Suppressor macrophage treated with lipopolysaccharide for 1 hour (primary cell): ENCODE results near the gene FAM217A.
"Not testable (repeated sequence)": the region's sequence is repeated elsewhere in the genome, so short reads cannot be mapped to it uniquely, and the experiment has no call there.

ENCODE experiments used
- DNase-seq, 3 donors: peaks; one replicate each; pipeline ENCODE4 v3.0.0-alpha.2; 2020 to 2022

FAM217A gene, protein sequence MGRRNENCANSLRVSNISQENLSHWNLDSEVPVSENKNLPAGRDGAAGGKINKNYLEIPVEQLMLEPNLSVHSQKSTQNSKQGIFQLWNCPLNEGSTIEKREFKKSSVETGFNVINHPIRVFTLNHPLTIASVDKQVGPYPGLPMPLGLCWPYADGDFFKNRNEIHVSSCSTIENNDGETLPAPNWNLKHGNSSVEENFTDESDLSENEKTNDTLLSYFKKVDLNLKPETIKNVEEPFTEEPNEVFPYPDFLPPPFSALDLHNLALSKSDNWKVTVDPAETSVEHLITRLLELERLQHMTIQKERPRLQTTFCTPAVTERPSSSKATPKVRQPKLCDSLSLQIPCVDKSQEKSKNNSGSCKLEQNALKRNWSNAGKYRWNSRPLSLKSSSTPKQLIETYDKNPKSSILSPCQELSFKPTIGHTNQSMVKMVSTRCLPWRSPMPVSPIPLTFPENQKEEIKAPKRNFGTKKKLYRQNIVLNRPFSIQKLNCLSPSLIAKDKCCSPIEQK

DNA sequence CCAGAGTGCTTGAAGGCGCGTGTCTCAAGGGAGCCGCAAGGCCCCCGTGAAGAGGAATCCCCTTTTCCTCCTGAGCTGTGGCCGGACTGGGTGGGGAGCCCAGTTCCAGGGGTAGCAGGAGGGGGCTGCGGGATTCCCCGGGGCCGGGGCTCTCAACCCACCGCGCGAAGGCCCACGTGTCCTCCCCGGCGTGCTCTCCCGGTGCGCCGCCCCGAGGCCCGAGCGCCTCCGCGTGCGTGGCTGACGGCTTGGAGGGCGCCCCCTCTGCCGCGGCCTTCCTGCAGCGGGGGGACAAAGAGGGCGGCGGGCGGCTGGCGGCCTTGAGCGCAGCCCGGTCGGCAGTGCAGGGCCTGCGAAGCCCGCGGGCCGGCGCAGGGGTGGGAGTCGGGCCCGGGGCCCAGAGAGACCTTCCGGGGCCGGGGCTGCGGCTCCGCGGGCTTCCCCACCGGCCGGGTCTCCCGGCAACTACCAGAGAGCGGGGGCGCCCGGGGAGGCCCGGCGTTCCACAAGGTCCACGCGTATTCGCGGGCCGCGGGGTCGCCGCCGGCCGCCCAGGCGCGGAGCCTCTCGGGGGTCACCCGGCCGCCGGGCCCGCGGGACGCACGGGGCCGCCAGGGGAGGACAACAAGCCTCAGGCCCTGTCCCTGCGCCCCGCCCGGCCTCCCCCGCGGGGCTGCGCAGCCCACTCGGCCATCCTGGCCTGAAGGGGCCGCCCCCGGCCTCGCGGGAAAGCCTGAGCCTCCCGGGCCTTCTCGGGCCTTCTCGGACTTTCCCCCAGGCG, at the start of gene FAM217A:
TSS of gene FAM217A (minus strand) at position 447 of the 781 bp plus-strand sequence. CDS start 1,723 bp downstream, outside the sequence.
- no peak for DNase-seq

DNA sequence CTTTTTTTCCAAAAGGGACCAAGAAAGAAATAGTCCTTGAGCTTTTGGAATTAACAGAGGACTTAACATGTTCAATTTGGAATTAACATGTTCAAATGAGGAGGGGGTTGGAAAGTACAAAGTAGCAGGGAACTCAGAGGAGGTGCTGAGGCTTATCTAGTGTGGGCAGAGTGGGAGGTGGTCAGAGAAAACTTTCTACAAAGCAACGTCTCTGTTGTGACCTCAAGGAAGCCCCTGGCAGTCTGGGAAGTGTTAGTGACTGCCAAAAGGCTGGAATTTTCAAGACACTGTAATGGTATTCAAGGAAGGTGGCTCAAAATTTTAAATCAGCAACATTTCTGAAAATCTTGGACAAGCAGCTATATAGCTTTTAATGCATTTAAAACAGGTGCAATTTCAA, 49.1 kb upstream of the FAM217A start:
- DNase-seq, result no peak

DNA sequence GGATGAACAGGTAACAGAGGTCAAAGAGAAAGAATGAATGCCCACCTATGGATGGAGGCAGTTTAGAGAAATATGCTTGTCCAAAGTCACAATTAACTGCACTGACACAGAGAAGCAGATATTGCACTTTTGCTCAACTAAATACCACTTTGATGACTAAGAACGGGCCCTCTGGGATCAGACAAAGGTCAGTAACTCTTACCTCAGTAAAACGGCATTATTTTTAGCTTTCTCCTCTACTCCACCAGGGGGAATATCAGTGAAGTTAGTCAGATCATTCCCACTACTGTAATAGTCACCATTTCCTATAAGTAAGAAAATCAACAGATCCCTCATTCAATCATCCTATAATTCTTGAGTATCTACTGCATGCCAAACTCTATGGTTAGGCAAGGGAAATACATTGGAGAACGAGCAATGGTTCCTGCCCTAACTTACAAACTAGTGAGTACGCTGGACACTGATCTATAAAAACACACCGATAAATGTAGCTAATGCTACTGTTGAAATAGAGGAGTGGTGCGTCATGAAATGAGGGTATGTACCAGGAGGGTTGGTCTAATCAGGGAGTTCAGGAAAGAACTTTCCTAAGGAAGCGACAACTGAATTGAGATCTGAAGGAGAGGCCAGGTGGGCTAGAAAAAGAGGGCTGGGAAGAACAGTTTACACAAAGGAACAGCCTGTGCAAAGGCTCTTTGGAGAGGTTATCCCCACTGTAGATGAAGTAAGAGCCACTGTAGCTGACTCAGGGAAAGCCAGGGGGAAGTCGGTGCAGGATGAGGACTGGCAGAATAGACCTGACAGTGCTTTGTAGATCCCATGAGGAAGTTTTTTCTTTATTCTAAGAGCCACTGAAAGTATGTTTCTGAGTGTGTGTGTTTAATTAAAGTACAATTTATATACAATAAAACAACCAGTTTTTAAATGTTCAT, 47.3 kb upstream of the FAM217A start:
- peak; percentile 18 to 35 (median 29) for DNase-seq

DNA sequence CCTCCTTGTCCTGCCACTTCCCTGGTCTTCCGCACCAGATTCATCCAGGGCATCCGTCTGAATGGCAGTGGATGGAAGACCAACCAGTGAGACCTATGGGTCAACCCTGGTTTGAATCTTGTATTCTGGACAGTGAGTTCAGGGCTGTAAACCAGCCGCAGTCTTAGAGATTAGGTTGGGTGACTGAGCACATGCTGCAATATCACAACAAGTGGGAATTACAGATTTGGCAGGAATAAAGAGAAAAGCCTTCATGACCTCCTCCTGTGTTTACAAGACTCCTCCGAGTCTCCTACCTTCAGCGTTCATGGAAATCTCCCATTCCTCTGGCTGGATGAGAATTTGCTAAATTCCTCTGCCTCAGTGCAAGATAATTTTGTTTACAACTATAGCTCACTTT, 46.6 kb upstream of the FAM217A start:
- DNase-seq, result no peak

DNA sequence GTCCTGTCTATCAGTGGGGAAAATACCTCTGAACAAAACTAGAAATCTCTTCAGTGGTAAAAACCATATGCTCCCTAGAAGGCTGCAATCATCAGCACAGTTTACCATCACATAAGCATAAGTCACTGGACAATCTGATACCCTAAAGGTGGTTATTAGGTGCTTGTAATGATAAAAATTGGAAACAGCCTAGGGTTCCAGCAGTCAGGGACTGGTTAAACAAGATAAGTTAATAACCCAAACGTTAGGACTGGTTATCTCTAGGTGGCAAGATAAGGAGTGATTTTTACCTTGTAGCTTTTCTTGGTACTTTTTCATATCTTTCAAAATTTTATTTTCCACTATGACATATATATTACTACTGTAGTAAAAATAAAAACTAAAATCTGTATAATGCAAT, 45.4 kb upstream of the FAM217A start:
- DNase-seq, result no peak

DNA sequence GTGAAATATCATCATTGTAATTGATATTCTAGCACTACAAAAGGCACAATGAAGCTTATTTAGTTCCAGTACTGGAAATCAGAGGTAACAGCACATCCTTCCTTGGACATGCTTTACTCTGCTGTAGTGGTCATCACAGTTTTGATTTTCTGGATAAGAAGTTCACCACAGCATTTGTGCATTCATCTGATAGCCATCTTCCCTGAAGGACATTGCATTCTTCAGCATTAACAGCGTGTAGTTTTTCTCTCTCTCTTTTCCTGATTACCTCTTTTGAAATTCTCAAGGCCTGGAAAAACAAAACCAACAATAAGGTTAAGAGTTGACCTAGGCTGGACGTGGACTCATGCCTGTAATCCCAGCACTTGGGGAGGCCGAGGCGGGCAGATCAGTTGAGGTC, 36.8 kb upstream of the FAM217A start:
- no peak for DNase-seq

DNA sequence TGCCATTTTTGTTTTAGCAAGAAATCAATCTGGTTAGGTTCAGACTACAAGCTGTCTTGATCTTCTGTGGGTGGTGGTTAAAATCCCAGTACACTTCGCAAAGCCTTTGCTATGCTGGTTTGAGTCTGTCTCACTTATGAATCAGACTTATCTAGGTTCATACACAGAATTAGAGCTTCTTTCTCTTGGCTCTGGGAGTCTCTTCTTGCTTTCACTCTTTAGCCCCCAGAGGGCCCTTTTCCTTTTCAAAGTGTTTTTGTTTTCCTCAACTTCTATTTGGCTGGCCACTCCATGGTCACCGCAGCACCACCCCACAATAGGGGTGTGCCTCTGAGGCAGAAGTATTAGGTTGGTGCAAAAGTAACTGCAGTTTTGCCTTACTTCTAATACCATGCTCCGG, 35.2 kb upstream of the FAM217A start:
- no peak for DNase-seq

DNA sequence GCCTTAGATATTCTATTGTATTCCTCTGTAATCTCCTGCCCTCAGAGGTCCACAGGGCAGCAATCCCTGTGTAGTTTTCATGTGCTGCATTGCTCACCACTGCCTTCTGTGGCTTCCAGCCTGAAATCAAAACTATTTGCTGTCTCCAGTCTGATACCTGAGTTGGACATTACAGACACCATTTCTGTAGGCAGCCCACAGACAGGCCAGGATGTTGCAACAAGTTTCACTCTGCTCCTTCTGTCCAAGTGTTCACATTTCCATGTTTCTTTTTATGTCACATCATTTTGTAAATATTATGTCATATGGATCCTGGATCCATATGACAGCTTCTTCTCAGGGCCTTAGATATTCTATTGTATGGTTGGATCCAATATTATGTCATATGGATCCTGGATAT, 34.7 kb upstream of the FAM217A start:
- no peak for DNase-seq

DNA sequence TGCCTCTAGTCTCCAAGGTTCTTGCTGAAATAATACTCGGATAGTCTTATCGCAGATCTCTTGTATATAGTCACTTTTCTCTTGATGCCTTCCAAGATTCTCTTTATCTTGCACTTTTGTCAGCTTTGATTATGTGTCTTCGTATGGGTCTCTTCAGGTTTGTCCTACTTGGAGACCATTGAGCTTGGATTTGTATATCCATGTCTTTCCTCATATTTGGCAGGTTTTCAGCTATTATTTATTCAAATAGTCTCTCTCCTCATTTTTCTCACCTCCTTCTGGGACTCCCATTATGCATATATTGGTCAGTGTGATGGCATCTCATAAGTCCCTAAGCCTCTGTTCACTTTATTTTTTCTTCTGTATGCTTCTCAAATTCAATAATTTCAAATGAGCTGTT, 33.4 kb upstream of the FAM217A start:
- no peak for DNase-seq

DNA sequence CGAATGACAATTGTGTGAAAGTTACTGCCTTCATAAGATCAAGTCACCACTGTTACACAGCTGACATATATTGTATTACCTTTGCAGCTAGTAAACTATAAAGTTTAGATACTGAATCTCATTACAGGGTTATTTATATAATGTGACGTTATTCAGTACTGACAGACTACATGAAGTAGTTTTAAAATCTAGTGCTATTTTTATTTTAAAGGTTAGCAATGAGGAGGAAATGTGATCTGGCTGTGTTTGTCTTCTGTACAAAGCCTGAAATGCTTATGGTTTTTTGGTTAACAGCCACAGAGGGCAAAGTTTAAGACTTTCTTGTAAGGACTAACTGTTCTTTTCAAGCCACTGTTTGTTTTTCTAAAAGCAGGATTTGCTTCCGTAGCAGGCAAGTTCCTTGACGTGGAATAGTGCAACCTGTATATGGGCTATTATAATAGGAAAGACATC, 30.5 kb upstream of the FAM217A start:
- DNase-seq, result not testable (repeated sequence)

DNA sequence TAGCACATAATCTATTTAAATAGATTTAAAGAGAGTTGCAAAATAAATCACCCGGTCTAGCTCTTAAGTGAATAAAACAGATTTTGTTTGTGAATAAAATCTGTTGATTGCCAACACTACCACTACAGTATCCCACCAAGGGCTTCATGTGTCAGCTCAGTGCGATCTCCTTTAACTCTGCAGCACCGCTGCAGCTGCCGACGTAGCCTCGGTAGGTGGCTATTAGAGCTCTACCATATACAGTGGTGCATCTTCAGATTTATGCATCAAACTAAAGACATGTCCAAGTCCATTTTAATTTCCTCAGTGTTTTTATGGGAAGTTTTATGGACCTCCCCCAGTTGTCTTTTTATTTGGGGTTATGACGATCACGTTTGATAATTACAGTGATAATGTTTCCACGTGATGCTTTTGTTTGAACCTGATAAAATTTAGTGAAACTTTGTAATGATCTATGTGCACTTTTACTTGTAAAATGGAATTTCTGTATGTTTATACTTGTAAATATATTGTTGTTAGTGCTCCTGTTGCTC, 29.7 kb upstream of the FAM217A start:
- no peak for DNase-seq

DNA sequence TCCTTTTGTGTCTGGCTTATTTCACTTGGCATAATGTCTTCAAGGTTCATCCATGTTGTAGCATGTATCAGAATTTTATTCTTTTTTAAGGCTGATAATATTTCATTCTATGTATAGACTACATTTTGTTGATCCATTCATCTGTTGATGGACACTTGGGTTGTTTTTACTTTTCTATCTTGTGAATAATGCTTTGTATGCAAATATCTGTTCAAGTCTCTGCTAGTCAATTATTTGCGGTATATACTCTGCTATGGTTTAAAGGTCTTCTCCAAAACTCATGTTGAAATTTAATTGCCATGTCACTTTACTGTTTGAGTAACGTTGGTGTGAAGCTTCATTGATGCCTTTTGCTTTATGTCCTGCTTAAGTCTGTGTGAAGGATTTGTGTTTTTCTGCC, 28.9 kb upstream of the FAM217A start:
- DNase-seq, result no peak

DNA sequence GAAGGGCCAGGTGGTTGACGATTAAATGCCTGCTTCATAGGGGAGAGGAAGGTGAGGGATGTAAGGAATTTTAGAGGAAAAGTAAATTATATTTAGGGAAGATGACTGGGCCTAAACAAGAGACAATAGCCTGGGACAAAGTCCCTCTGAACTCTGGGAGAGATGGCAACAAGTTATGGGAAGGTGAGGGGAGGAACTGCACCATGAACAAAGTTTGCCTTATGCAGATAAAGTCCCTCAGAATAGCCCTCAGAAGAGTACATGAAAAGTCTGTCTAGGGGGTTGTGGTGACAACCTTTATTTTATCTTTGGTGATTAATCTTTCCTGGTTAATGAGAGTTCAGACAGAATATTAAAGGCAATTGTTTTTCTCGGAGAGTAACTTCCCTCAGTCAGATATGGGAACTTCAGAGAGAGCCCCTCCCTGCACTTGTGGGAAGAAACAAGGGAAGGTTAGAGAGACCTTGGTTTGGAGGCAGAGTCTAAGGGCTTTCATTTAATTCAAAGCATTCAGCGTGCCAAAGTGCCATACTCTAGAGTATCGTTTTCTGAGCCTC, 27.1 kb upstream of the FAM217A start:
- no peak for DNase-seq

DNA sequence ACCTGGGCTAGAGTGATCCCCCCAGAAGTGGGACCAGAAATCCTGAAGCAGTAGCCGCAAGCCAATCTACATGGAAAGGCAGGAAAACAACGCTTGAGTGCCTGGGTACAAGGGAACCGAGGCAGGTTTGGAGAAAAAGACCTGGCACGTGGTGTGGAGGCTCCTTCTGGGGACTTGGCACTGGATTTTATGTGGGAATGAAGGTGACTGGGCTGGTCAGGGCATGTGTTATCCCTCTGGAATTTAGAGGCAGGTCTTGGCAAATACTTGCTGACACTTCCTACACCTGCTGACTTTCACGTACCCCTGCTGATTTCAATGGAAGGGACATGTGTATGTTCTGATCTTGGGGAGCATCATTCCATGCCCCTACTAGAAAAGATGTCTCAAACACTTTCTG, 25.0 kb upstream of the FAM217A start:
- DNase-seq, result no peak

DNA sequence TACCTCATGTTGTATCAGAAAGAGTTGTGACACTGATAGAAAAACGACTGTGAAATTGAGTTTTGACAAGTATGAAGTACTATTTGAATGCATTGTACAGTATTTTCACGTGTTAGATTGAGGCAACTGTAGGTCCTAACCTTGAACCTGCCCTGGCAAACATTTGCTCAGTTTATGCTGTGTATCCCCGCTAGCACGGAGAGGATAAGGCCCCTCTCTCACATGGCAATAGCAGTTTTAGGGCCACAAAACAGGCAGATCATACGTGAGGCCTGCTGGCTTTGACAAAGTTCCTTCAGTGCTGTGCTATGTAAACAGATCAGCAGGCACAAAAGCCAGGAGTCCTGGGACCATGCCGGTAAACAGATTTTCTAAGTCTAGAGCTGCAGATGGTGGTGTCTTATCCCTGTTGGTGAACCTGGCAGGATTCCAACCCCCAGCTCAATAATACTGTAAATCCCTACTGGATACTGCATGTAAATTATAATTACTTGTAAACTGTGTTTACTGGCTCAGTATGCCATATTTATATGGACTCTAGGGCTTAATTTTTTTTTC, 23.8 kb upstream of the FAM217A start:
- no peak for DNase-seq

DNA sequence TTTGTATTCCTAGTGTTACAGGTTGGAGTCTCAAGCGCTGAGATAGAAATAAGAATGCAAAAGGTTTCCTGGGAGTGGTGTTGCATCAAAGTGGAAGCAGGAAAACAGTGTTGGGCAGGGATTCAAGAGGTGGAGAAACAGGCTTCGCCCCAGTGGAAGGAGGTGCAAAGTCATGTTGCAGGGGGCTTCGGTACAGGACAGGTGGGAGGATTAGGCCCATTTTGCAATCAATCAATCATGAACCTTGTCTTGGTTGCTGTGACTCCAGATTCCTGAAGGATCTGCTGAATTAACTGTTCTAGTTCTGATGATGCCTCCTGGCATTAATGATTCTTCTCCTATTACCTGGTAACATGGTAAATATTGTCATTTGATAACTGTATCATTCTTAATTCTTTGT, 22.4 kb upstream of the FAM217A start:
- DNase-seq, result no peak

DNA sequence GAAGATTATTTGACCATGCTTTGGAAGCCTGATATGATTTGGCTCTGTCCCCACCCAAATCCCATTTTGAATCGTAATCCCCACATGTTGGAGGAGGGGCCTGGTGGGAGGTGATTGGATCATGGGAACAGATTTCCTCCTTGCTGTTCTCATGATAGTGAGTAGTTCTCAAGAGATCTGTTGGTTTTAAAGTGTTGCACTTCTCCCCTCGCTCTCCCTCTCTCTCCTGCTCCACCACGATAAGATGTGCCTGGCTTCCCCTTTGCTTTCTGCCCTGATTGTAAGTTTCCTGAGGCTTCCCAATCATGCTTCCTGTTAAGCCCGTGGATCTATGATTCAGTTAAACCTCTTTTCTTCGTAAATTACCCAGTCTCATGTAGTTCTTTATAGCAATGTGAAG, 21.7 kb upstream of the FAM217A start:
- no peak for DNase-seq

DNA sequence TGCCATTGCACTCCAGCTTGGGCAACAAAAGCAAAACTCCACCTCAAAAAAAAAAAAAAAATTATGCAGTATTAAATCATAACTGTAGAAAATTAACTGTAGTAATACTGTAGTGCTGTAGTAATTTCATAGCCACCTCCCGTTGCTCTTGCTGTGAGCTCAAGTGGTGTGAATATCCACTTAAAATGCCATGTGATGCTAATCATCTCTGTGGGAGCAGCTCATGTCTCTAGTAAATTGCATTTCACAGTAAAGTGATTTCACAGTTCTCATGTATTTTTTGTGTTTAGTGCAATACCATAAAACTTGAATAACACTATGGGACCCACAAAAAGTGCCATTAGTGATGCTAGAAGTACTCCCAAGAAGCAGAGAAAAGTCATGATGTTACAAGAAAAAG, 14.4 kb upstream of the FAM217A start:
- no peak for DNase-seq

DNA sequence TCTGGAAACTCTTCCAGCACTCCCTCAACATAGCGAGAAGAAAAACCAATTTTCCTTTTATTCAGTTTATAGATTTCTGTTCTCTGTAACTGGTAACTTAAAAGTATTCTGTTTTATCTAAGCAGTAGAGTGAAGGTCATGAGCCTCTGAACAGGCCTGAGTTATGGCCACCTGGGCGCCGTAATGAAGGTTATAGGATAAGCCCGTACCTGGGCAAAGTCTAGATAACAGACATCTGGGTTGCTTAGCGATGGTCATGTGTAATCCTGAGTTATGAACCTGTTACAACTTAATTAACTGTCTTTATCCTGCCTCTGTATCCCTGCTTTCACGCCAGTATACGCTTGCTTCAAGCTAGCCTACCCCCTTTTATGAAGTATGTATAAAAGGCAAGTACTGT, 13.0 kb upstream of the FAM217A start:
- no peak for DNase-seq

DNA sequence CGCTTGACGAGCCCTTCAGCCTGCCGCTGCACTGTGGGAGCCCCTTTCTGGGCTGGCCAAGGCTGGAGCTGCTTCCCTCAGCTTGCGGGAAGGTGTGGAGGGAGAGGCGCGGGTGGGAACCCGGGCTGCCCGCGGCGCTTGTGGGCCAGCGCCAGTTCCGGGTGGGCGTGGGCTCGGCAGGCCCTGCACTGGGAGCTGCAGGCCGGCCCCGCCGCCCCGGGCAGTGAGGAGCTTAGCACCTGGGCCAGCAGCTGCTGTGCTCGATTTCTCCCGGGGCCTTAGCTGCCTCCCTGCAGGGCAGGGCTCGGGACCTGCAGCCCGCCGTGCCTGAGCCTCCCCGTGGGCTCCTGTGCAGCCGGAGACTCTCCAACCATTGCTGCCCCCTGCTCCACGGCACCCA, 11.1 kb upstream of the FAM217A start:
- DNase-seq, result not testable (repeated sequence)

DNA sequence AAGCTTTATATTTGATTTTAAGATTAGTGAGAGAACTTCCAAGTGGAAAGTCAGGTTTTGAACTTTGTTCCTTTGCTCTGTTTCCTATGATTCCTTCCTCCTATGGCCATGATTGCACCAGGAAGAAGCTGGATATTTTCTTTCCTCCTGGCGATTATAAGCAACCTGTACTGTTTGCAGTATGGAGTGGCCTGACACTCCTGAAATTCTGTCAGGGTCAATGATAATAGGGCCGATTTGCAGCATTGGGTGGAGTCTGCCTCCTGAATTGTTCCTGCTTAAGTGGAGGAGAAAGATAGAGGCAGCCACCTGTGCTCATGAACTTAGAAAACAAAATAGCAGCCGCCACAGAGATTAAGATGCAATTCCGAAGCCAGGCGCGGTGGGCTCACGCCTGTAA, 9.8 kb upstream of the FAM217A start:
- no peak for DNase-seq

DNA sequence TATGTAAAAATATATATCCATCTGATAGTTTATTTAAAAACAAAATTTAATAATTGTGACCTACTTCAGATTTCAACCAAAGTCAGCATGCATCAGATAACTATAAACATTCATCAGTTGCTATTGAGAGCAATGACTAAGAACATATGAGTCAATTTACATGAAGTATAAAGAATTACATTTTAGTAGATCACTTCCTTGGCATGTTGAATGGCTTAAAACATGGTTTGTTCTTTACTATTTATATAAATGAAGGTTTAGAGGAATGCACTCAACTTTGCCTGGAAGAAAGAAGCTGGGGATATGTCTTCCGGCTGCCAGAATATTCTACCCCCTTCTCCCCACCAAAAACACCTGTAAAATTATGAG, 6.4 kb upstream of the FAM217A start:
- DNase-seq, result no peak
